ENCODE data around the gene PALMD. TPM values are rescaled to one million over a fixed set of nuclear protein-coding genes. Genes with fewer than 3 reads are reported as not detected.

PALMD gene
- polyA plus RNA-seq, 12 donors = 80.8 to 141 (median 116) TPM; not detected in 1

DNA sequence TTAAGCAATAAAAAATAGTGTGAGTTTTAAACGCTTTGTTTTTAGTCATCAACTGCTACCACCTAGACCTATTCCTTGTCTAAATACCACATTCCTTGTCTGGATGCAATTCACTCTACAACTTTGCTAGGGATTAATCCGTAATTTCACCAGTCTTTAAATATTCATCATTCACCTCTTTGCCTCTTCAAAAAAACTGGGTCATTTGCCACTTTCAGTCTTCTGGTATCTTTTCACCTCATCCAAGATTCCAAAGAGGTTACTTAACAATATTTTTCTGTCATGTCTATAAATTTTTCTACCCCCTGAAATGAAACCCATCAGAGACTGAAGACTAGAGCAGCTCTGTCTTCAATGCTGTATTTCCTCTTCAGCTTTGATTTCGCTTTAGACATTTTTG lies 9.5 kb downstream of the PALMD start:
- no peak for DNase-seq

DNA sequence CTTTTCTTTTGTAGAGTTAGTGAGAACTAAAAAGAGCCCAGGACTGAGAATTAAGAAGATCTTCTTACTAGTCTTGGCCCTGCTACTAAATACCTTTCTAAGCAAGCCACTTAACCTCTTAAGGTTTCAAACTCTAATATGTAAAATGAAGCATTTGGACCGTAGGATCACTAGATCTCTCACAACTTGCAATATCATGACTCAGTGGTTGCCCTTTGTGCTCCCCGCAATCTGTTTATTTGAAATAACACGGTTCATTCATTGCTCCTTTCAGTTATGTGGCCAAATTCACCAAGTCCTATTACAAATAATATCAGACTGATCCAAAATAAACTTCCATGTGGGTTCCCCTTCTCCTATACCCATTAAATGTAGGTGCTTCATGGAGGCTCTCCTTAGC lies 10.8 kb downstream of the PALMD start:
- DNase-seq = no peak

DNA sequence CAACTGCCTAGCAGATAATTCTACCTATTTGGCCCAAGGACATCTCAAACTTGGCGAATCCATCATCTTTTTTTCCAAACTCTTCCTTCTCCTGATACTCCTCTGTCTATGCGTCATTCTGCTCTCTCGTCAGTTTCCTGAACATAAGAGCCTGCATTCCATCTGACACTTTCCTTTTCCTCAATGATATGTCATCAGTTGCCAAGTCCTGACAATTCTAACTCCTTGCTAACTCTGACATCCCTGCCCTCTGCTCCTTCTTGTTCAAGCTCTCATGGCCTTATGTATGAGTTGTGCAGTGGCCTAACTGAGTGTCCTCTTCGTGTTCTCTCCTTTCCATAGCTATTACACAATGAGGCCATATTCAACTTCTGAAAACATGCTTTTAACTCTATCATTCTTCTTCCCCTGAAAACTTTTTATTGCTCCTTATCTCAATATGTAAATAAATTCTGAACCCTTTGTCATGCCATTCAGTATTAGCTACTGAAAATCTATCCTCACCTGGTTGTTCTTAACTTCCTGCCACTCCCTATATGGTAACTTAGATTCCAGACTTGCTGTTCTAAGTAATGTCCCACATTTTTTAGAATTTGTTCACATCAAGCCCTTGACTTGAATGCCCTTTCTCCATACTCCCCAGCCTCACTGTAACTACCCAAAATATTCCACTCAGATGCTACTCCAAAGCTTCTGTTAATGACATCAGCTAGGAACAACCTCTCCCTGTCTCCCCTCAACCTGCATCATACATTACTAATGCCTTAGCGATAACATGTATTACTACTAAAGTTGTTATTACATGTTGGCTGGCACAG lies 11.5 kb downstream of the PALMD start:
- DNase-seq = no peak

DNA sequence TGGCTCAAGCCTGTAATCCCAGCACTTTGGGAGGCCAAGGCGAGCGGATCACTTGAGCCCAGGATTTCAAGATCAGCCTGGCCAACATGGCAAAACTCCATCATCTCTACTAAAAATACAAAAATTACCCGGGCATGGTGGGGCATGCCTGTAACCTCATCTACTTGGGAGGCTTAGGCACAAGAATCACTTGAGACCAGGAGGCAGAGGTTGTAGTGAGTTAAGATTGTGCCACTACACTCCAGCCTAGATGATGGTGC lies 12.0 kb downstream of the PALMD start:
- DNase-seq = no peak

DNA sequence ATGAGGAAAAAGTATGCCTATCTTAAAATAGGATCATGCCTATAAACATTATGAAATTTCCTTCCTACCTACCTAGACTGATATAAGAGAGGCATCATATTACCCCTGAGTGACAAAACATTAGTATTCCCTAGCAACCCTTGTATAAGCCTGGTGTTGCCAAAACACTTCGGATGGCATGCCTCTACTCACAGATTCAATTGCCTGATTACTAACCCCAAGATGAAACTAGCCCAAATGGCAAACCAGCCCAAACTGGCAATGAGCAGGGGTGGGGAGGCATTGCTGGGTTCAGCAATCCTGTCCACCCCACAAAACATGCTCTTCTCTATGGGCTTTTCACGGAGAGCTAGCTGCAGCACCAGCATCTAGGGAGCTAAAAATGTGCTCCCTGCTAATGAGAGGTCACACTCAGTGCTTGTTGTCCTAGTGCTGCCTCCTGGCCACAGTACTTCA lies 13.9 kb downstream of the PALMD start:
- DNase-seq = no peak

DNA sequence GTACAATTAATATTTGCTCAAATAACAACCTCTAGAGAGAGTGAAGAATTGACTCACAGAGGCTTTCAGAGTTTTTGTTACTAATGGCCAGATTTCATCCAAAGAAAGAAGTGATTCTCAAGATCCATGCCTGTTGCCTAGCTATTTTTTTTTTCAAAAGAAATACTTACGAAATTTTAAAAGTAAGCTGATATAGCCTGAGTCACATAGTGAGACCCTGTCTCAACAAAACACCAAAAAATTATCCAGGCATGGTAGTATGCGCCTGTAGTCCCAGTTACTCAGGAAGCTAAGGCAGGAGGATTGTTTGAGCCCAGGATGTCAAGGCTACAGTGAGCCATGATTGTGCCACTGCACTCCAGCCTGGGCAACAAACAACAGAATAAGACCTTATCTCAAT lies 14.6 kb downstream of the PALMD start:
- DNase-seq = no peak

DNA sequence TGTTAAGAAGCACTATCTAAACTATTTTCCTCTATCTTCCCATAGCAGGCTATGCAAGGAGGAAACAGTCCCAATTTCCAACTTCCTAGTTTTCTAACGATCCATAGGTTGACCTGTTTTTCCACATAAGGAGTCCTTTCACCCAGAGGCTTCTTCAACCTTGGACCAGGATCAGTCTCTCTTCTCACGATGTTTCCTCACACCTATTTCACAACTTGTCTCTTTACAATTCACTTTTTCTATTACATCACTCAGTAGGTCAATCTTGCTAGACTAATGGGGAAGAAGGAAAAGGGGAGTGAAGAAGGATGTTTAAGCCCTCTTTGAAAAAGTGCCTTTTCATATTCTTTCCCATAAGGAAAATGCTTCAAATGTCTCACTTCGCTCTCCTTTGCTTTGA lies 15.9 kb downstream of the PALMD start:
- DNase-seq = no peak

DNA sequence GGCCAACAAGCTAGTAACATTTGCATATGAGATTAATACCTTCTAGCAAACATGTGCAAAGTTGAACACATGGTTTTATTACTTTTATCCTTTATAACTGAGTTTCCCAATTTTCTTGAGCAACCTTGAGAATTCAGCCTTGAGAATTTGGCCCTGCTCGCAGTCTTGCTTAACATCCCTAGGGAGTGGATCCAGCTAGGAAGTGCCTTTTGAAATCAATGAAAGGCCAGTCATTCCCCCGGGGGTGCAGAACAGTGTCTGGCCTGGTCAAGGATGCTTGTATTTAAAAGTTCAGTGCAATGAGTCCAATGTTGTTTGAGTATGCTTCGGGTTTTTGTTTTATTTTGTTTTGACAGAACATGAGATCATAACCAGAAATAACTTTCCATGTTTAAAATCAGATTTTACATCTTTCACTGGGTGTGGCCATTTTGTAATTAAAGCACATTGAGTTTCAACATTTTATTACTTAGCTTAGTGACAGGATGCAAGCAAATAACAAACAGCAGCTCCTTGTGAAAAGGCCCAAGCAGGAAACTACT lies 16.7 kb downstream of the PALMD start:
- no peak for DNase-seq

DNA sequence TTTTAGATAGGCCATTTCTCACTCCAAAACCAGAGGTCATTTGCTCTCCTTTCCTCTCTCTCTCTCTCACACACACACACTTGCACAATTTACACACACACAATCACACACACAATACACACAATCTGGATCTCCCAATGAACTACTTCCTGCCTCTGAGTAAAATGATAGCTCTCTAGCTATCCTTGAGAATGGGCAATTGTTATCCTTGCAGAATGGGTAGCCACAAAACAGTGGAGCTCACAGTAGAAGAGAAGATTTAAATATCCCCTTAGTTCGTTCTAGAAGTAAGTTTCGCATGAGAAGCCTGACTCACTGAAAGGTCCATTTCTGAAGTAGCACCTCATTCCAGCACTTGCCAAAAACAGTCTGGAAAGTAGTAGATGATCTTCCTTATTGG lies 17.6 kb downstream of the PALMD start:
- DNase-seq = no peak

DNA sequence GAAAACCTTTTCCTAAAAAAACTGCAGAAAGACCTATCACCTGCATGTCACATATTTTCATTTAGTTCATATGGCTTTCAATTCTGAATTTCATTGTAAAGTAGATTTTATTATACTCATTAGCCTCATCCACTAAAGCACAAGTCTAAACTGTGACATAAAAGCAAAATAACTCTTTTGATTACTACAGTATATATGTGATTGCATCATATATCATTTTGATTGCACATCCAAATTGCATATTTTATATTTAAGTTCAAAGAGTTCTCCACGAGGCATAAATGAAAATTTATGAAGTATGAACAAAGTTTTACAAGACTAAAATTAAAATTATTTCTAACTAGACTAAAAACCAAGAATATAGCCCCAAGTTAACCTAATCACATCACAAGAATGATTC lies 19.3 kb downstream of the PALMD start:
- no peak for DNase-seq

DNA sequence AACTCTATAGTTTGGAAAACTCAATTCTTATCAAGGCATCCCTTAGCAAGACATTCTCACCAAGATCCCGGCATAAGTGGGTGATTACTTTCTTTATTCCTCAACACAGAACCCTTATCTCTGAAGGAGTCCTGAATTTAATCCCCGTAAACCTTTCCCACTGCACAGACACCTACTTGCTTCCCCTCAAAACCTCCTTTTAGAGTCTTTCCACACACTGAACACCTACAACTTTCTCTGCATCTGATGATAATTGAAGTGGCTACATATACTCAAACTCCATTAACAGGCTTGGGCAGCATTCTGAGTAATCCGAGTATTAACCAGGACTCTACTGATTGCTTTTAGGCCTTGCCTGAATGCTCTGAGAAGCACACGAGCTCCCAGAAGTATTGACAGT lies 23.5 kb downstream of the PALMD start:
- DNase-seq = no peak

DNA sequence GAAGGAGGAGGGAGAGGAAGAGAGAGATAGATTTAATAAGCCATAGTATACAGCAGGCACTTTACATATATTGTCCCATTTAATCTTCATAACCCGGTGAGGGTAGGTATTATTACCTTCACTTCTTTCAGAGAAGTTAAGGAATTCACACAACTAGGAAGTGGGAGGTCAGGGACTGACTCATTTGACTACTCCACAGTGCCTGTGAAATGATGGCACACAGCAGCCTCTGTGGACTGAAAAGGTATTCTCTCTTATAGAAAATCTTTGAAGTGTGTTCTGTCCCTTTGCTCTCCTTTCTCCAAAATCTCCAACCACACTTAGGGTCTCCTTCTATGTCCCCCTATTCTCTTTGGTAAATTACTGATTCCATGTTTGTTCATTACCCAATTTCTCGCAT lies 23.9 kb downstream of the PALMD start:
- no peak for DNase-seq

DNA sequence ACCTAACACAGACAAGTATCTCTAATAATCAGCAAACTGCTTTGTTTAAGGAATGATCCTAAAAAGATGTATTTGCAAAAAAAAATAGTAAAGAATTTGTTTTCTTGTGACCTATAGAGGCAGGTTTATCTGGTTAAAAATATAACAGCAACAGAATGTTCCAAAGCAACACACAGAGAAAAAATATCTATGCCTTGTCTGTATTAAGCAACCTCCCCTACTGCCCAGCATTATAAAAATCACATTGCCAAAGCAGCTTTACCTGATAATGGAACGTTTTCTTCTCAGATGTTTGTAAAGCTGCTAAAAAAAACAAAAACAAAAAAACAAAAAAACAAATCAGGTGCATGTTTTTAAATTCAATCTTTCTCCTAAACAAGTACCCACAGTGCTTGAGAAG lies 24.7 kb downstream of the PALMD start:
- DNase-seq = no peak

DNA sequence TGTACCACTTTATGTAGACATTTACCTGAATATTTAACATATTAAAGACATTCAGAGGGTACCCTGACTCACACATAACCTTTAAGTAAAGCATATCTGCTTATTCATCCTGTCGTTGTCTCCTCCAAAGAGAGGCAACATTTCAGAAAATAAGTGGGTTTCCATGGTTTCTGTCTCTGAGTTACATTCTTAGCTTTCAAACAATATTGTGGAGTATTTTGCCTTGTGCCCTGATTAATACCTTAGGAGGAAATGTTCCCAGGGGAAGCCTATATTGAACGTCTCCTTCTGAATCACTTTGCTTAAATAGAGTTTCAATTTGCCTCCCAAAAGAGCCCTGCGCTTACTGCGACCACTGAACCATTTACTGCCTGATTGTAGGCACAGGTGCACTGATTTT lies 26.1 kb downstream of the PALMD start:
- no peak for DNase-seq

DNA sequence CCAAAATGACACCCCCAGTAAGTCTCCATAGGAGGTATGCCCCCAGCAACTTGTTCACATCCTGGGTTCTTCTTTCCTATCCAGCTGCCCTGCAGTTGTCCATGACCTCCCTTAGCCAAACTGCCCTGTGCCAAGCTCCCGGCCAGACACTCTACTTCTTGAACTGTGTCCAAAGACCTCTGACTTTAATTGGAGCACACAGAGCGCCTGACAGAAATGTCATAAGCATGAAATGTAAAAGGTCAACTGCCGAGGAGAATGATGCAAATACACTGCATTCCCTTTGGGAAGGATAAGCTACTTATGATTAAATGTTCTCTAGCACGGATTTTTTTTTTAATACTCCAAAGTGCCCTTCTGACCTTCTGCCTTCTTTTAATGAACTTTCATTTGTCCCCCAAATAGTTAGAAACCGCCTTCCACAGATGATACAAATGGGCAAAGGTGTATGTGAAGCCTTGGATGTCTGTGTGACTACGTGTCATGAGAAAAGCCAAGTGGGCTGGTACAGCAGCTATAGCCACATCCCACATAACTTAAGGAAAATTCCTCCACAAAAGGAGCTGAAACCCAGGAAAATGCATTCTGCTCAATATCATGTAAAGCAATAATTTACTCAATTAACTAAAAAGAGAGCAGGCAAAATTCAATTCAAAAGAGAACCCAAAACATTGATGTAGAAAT lies 26.8 kb downstream of the PALMD start:
- DNase-seq = no peak

DNA sequence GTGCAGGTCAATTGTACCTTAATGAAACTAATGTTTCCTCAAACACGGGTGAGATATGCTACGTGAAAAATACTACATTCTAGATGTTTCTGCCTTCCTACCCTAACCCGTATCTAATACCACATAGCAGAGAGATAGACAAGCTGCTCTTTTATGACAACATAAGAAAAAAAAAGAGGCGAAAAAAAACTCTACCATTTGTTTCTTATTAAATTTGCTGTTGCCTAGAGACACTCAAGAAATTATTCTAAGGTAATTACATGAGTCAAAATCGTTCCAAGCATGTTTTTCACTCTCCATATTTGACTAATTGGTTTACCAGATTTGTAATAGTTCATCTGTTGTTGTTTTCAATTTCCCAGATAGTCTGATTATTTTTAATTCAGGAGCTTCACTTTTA lies 27.4 kb downstream of the PALMD start:
- DNase-seq = no peak

DNA sequence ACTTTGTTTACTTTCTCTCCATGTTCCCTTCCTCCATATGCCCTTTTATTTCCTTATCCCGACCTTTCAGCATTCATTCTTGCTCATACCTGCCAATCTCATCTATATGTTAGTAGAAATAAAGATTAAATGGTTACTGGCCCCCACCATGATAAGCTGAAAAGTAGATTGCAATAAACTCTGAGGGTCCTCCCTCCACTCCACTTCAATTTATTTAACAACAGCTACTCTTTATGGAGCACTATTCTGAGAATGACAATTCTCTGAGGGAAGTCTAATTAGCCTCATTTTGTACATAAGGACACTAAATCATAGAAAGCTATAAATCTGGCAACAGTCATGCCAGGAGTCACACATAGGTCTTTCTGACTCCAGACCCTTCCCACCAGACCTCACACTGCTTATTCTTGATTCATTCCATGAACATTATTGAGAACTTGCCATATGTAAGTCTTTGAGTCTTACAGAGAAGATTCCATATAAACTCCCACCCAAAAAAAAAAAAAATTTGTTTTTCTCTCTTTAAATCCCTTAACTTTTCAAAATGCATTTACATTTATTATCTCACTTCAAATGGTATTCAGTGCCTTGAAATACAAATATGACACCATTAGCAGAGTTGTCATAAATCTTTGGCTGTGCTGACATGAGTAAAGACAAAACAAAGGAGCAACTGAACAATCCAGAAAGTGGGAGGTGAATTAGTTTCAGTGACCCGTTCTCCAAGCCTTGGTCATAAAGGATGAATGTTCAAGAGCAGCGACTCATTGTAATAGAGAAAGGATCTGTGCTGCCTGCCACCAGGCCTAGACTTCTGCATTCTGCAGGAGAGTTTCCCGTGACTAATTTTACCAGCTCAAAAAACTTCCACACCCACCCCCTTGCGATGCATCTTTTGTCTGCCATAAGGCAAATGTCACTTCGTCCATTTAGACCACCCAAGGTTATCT lies 28.5 kb downstream of the PALMD start:
- DNase-seq = no peak

DNA sequence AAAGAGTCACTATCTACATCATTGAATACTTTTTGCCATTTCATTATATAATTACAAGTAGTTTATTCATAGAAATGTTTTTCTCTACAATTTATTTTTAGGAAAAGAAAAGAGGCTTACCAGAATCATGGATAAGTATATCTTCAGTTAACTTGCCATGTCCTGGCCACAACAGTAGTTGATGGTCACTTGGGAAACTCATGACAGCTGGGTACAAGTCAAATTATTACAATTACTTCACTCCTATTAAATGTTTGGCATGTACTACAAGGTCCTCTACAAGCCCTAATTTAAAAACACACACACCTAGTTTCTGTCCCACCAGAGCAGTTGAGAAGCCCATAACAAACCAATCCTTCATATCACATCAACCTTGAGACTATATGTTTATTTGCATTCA lies 29.4 kb downstream of the PALMD start:
- DNase-seq = no peak

DNA sequence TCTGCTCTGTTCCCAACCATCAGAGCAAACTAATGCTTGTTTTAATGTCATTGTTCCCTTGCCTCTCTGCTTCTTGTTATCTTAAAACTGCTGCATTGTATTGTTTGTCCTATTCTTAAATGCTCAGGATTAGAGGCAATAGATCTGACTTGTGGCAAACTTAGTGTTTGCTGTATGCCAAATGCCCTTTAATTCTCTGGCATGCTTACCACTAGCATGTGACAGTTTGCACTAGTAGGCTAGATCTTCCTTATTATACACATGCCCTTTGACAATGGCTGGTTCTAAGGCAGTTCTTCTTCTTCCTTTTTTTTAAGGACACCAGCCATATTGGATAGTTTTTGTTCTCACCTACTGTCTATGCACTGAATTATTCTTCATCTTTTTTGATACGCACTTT lies 30.1 kb downstream of the PALMD start:
- no peak for DNase-seq

DNA sequence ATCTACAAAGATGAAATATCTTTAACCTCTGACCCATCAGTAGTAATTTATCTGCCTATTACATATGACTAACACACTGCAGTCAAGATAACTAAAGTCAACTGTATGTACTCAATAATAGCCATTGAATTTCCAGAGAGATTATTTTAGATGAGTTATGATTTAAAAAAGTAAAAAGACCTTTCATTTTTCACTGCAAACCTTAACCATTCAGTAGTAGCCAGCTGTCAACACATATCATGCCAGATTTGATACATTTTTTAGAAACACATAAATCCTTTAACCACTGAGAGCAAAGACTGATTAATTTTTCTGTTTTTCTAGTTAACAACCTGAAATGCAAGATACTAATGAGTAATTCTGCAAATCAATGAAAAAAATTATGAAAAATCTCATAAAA lies 31.0 kb downstream of the PALMD start:
- no peak for DNase-seq

DNA sequence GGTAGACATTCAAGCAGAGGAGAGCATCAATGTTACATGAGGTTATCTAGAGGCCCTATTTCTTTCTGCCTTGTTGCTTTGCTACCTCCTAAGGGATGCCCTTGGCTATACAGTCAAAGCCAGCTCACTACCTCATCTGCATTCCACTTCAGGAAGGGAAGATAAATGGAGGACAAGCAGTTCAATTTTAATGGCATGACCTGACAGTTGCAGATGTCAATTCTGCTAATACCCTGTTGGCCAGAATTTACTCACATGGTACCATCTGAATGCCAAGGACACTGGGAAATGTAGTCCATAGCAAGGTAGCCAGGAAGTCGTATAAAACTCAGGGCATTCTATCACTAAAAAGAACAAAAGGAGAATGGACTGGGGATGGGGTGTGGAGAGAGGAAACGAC lies 31.5 kb downstream of the PALMD start:
- no peak for DNase-seq

DNA sequence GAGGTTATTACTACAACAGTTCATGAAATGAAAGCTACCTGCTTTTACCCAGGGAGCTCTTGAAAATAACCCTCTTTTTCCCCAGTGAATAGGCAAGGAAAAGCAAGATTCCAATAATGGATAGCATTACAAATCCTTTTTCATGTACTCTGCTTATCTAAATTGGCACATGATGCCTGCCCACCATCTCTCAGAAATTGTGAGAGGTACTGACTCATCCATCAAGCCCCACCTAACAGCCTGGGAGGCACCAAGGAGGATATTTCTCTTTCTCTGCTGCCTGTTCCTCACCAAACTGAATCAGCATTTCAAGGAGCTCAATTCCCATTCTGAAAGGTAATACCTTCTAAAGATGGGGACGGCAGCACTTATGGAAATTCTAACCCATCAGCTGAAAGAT lies 34.4 kb downstream of the PALMD start:
- no peak for DNase-seq

DNA sequence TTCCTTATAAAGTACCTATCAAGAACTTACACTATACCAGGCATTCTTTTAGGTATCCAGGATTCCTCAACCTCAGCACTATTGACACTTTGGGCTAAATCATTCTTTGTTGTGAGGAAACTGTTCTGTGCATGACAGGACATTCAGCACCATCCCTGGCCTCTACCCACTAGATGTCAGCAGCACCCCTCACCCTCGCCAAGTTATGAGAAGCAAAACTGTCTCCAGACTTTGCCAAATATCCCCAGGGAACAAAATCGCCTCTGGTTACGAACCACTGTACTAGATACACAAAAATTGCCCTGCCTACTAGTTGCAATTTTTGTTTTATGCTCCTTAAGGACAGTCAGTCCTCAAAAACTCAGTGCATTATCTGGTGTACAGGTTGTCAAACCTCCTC lies 35.7 kb downstream of the PALMD start:
- no peak for DNase-seq
